GM19324 (cell line): ENCODE measurements around the gene PPP2R2B.

Experiments used
- ATAC-seq: cut with Tn5 transposase; IDR thresholded peaks from one replicate; pipeline ENCODE4 v1.9.1; 2021; ENCODE audit warnings: mild to moderate bottlenecking, moderate library complexity; ENCODE audit not compliant: unreplicated experiment, low FRiP score

The PPP2R2B gene

GRCh38 chr5:146889169-146889568, 10.6 kb upstream of the PPP2R2B start:
- ATAC-seq: no peak

- no peak for ATAC-seq
Measured at GRCh38 chr5:146888351-146888978, 9.9 kb upstream of the PPP2R2B start.

- no peak for ATAC-seq
Measured at GRCh38 chr5:146884066-146884626, 5.6 kb upstream of the PPP2R2B start.

- ATAC-seq: no peak
Measured at GRCh38 chr5:146883511-146883910, 5.0 kb upstream of the PPP2R2B start.

GRCh38 chr5:146880966-146881365, 2.4 kb upstream of the PPP2R2B start:
- ATAC-seq: no peak

GRCh38 chr5:146877783-146878475, 628 bp downstream of the PPP2R2B start:
- no peak for ATAC-seq

GRCh38 chr5:146877178-146877681, 1.3 kb downstream of the PPP2R2B start:
- no peak for ATAC-seq

- ATAC-seq: no peak
Measured at GRCh38 chr5:146873186-146873917, 5.2 kb downstream of the PPP2R2B start.

GRCh38 chr5:146872188-146872587, 6.4 kb downstream of the PPP2R2B start:
- ATAC-seq: no peak

- no peak for ATAC-seq
Measured at GRCh38 chr5:146867996-146868708, 10.4 kb downstream of the PPP2R2B start.

GRCh38 chr5:146866263-146866662, 12.3 kb downstream of the PPP2R2B start:
- no peak for ATAC-seq

GRCh38 chr5:146862641-146863040, 15.9 kb downstream of the PPP2R2B start:
- ATAC-seq: no peak

- no peak for ATAC-seq
Measured at GRCh38 chr5:146860213-146860893, 18.2 kb downstream of the PPP2R2B start.

GRCh38 chr5:146852089-146852488, 26.5 kb downstream of the PPP2R2B start:
- no peak for ATAC-seq

GRCh38 chr5:146851133-146851532, 27.4 kb downstream of the PPP2R2B start:
- no peak for ATAC-seq

- no peak for ATAC-seq
Measured at GRCh38 chr5:146849694-146850303, 28.8 kb downstream of the PPP2R2B start.

- no peak for ATAC-seq
Measured at GRCh38 chr5:146848133-146848532, 30.4 kb downstream of the PPP2R2B start.

GRCh38 chr5:146840016-146840415, 38.5 kb downstream of the PPP2R2B start:
- no peak for ATAC-seq

- ATAC-seq: no peak
Measured at GRCh38 chr5:146836226-146836842, 42.2 kb downstream of the PPP2R2B start.
